Liver (tissue), 9 donors: Measurements from ENCODE around the gene NAP1L4. TPM values are rescaled to one million over a fixed set of nuclear protein-coding genes. Genes with fewer than 3 reads are reported as not detected.

Experiments used
- DNase-seq: peaks from one replicate; pipeline ENCODE4 v3.0.0-alpha.2; 2017; ENCODE audit warnings: low spot score
- H3K27ac ChIP-seq, 2 donors: one replicate each; pipeline ENCODE4 v1.7.0; 2013; ENCODE audit warnings: inconsistent platforms in 2 of 2, low read length in 2 of 2, control low read depth in 1 of 2, low read depth in 1 of 2, mild to moderate bottlenecking in 1 of 2
- H3K27me3 ChIP-seq, 4 donors: one replicate each; pipeline versions ENCODE4 v1.6.1 to v1.7.0; 2013; ENCODE audit warnings: low read length in 3 of 4, inconsistent platforms in 1 of 4, mild to moderate bottlenecking in 1 of 4, moderate library complexity in 1 of 4; ENCODE audit not compliant: control insufficient read depth in 4 of 4, insufficient read depth in 4 of 4
- H3K36me3 ChIP-seq, 4 donors: one replicate each; pipeline versions ENCODE4 v1.6.1 to v1.7.0; 2013; ENCODE audit warnings: low read length in 3 of 4, mild to moderate bottlenecking in 3 of 4, low read depth in 1 of 4, moderate library complexity in 1 of 4; ENCODE audit not compliant: control insufficient read depth in 4 of 4, insufficient read depth in 3 of 4
- H3K4me1 ChIP-seq, 4 donors: one replicate each; pipeline versions ENCODE4 v1.6.1 to v1.7.0; 2013; ENCODE audit warnings: low read length in 3 of 4, mild to moderate bottlenecking in 3 of 4, moderate library complexity in 1 of 4; ENCODE audit not compliant: control insufficient read depth in 4 of 4, insufficient read depth in 4 of 4
- H3K4me3 ChIP-seq, 3 donors: one replicate each; pipeline versions ENCODE4 v1.6.1 to v1.7.0; 2013; ENCODE audit warnings: low read length in 3 of 3, control low read depth in 1 of 3, low read depth in 1 of 3, mild to moderate bottlenecking in 1 of 3
- H3K9ac ChIP-seq, 2 donors: one replicate each; pipeline ENCODE4 v1.7.0; 2013; ENCODE audit warnings: low read length in 2 of 2, mild to moderate bottlenecking in 2 of 2, moderate library complexity in 2 of 2, control low read depth in 1 of 2, low read depth in 1 of 2
- H3K9me3 ChIP-seq, 4 donors: one replicate each; pipeline versions ENCODE4 v1.6.1 to v1.7.0; 2013; ENCODE audit warnings: low read length in 3 of 4; ENCODE audit not compliant: control insufficient read depth in 4 of 4
- FOXA1 ChIP-seq: IDR thresholded peaks from 2 replicates; pipeline ENCODE4 v1.6.1; 2016; ENCODE audit warnings: antibody characterized with exemption
- FOXA2 ChIP-seq: IDR thresholded peaks from 2 replicates; pipeline ENCODE4 v1.6.1; 2016; ENCODE audit warnings: antibody characterized with exemption
- GABPA ChIP-seq, 2 donors: IDR thresholded peaks in 1 of 2; conservative IDR thresholded peaks in 1 of 2; 2 replicates each; pipeline ENCODE4 v1.6.1; 2016; ENCODE audit warnings: antibody characterized with exemption in 2 of 2, mild to moderate bottlenecking in 1 of 2, moderate library complexity in 1 of 2
- HNF4A ChIP-seq, 2 donors: conservative IDR thresholded peaks; 2 replicates each; pipeline ENCODE4 v1.6.1; 2016; ENCODE audit warnings: antibody characterized with exemption in 2 of 2, mild to moderate bottlenecking in 2 of 2
- HNF4G ChIP-seq: IDR thresholded peaks from 2 replicates; pipeline ENCODE4 v1.6.1; 2016; ENCODE audit warnings: antibody characterized with exemption
- JUND ChIP-seq, 2 donors: IDR thresholded peaks; 2 replicates each; pipeline ENCODE4 v1.6.1; 2016; ENCODE audit warnings: antibody characterized with exemption in 2 of 2
- NR2F2 ChIP-seq: IDR thresholded peaks from 2 replicates; pipeline ENCODE4 v1.6.1; 2016; ENCODE audit warnings: antibody characterized with exemption
- RAD21 ChIP-seq, 2 donors: IDR thresholded peaks; 2 replicates each; pipeline ENCODE4 v1.6.1; 2016; ENCODE audit warnings: antibody characterized with exemption in 2 of 2, mild to moderate bottlenecking in 2 of 2
- SP1 ChIP-seq: IDR thresholded peaks from 2 replicates; pipeline ENCODE4 v1.6.1; 2018; ENCODE audit warnings: antibody characterized with exemption, mild to moderate bottlenecking
- TAF1 ChIP-seq: conservative IDR thresholded peaks from 2 replicates; pipeline ENCODE4 v1.6.1; 2016; ENCODE audit warnings: antibody characterized with exemption, mild to moderate bottlenecking
- YY1 ChIP-seq: IDR thresholded peaks from 2 replicates; pipeline ENCODE4 v1.6.1; 2016; ENCODE audit warnings: antibody characterized with exemption, mild to moderate bottlenecking
- WGBS: extraction: QIAGEN DNeasy Blood & Tissue Kit; methylation state at CpG from one replicate; pipeline ENCODE4 v1.1.7; 2013; 5-methylcytosine and 5-hydroxymethylcytosine counted together
- polyA plus RNA-seq, 2 donors: library from polyadenylated mRNA; stranded (reverse) in 1 of 2; unstranded in 1 of 2; fragments of 200-250 nt in 1 of 2; fragments of >200 nt in 1 of 2; fragmentation: Nextera tagmentation in 1 of 2; extraction: Ambion mirVana in 1 of 2; gene quantifications; one replicate each; pipeline versions ENCODE4 v1.2.1 to v1.2.3, GENCODE V29; 2013 to 2015
- total RNA-seq, 2 donors: library from RNA; depleted of rRNA; stranded (reverse); fragments of >200 nt; gene quantifications; one replicate each; pipeline ENCODE4 v1.2.3, GENCODE V29; 2014
- TF ChIP-seq, protein P1 (sequence below): fragments of 150-350 bp; IDR thresholded peaks from 2 replicates; pipeline ENCODE4 v1.5.1; 2017; ENCODE audit warnings: improper control_type of control experiment, low read depth, low read length; ENCODE audit not compliant: missing input control
- TF ChIP-seq, protein P2 (sequence below): IDR thresholded peaks from 2 replicates; pipeline ENCODE4 v1.6.1; 2016; ENCODE audit warnings: antibody characterized with exemption, mild to moderate bottlenecking
- TF ChIP-seq, protein P3 (sequence below): IDR thresholded peaks from 2 replicates; pipeline ENCODE4 v1.6.1; 2016; ENCODE audit warnings: antibody characterized with exemption
- donor health status: healthy.
- donor health status: healthy.
- donor health status: healthy.
- donor health status: healthy.
- donor health status: healthy.

NAP1L4 gene
- total and polyA plus RNA-seq, 4 donors = 33.2 to 110 (median 46.7) TPM

DNA sequence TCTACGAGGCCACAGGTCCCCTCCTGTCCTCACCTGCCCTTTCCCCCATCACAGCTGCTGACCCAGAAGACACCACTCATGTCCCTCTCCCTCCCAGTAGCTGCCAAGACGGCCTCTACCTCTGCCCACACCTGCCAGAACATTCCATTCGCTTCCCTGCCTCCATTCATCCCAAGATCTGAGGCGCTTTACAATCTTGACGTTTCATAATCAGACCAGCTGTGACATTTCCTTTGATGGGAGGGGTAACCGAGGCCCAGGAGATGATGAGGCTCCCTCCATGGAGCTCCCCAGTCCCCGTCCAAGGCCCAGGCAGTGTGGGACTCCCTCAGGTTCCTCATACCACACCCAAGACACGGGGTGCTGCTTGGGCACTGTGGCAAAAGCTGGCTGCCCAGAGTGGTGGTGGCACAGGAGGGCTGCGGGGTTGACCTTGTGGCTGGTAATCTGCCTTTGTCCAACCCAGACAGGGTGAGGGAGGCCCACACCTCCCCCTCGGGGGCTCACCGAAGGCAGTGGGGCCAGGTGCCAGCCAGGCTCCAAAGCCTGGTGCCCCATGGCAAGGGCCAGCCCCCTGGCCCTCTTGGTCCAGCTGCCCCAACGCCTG lies 80.2 kb downstream of the NAP1L4 start (continued):
- TF ChIP-seq, protein P1, sequence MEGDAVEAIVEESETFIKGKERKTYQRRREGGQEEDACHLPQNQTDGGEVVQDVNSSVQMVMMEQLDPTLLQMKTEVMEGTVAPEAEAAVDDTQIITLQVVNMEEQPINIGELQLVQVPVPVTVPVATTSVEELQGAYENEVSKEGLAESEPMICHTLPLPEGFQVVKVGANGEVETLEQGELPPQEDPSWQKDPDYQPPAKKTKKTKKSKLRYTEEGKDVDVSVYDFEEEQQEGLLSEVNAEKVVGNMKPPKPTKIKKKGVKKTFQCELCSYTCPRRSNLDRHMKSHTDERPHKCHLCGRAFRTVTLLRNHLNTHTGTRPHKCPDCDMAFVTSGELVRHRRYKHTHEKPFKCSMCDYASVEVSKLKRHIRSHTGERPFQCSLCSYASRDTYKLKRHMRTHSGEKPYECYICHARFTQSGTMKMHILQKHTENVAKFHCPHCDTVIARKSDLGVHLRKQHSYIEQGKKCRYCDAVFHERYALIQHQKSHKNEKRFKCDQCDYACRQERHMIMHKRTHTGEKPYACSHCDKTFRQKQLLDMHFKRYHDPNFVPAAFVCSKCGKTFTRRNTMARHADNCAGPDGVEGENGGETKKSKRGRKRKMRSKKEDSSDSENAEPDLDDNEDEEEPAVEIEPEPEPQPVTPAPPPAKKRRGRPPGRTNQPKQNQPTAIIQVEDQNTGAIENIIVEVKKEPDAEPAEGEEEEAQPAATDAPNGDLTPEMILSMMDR = no peak
- TF ChIP-seq RAD21 (IDR thresholded peaks at IDR 0.05) (no peak), HNF4G (no peak), FOXA1 (no peak)

DNA sequence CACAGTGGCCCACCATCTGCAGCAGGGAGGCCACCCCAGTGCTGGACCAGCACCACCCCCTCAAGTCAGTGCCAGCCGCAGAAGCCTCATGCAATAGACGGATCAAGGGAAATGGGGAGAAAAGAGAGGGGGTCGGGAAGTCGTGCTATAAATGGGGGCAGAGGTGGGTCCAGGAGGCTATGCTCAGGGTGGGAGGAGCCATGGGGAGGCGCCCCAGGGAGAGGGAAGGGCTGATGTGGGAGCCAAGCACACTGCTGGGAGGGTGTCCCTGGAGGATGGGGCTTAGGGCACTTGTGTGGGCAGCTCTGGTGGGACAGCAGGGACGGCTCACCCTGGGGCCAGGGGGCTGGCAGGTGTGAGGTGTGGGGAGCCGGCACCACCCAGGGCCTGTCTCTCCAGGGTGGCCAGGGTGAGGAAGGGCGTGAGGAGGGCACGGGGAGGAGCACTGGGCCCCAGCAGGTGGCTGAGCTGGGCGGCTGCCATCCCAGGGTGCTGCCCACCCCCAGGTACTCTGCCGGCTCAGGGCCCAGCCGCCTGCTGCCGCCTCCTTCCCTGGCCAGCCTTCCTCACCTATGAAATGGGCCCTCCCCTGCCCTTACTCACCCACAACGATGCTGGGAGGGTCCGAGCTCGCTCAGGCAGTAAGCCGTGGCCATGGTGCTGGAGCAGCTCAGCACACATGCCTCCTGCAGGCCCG lies 80.9 kb downstream of the NAP1L4 start:
- Histone ChIP-seq H3K27ac (no peak overlapping the region), H3K4me1 (no peaks in the 10 kb centered on the region), H3K36me3 (no peaks in the 10 kb centered on the region), H3K9me3 (no peaks in the 10 kb centered on the region), H3K4me3 (no peak overlapping the region), H3K9ac (no peak overlapping the region), H3K27me3 (no peaks in the 10 kb centered on the region)
- TF ChIP-seq NR2F2 = no peak
- no peak for TF ChIP-seq RAD21 (IDR thresholded peaks at IDR 0.05)
- TF ChIP-seq GABPA (IDR thresholded peaks at IDR 0.05 in 1 of 2, conservative IDR thresholded peaks at IDR 0.05 in 1 of 2) = no peak
- TF ChIP-seq, protein P2, sequence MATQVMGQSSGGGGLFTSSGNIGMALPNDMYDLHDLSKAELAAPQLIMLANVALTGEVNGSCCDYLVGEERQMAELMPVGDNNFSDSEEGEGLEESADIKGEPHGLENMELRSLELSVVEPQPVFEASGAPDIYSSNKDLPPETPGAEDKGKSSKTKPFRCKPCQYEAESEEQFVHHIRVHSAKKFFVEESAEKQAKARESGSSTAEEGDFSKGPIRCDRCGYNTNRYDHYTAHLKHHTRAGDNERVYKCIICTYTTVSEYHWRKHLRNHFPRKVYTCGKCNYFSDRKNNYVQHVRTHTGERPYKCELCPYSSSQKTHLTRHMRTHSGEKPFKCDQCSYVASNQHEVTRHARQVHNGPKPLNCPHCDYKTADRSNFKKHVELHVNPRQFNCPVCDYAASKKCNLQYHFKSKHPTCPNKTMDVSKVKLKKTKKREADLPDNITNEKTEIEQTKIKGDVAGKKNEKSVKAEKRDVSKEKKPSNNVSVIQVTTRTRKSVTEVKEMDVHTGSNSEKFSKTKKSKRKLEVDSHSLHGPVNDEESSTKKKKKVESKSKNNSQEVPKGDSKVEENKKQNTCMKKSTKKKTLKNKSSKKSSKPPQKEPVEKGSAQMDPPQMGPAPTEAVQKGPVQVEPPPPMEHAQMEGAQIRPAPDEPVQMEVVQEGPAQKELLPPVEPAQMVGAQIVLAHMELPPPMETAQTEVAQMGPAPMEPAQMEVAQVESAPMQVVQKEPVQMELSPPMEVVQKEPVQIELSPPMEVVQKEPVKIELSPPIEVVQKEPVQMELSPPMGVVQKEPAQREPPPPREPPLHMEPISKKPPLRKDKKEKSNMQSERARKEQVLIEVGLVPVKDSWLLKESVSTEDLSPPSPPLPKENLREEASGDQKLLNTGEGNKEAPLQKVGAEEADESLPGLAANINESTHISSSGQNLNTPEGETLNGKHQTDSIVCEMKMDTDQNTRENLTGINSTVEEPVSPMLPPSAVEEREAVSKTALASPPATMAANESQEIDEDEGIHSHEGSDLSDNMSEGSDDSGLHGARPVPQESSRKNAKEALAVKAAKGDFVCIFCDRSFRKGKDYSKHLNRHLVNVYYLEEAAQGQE = no peak
- no peak for DNase-seq
- WGBS = 90% methylated on average over 18 of the region's 18 CpGs

DNA sequence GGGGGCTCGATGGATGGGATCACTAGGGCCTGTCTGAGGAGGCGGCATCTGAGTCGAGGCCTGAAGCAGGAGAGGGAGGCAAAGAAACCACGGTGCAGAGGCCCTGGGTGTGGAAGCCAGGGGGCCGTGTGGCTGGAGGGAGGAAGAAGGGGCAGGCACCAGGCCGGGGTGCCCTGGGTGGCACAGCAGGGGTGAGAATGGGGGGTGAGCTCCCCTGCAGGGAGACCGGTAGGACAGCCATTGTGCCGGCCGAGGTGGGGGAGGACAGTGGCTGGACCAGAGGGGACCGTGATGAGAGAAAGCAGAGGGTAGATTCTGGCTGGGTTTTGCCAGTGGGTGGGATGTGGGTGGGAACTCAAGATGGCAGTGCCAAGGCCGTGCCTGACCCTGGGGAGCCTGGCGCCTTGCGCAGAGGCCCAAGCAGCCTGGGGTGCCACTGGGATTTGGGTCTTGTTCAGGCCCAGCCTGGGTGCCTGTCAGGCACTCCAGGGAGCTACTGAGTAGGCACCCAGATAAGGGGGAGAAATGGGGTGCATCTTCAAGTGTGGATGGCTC lies 81.7 kb downstream of the NAP1L4 start:
- Histone ChIP-seq H3K27ac (no peak overlapping the region), H3K4me1 (no peaks in the 10 kb centered on the region), H3K9me3 (no peaks in the 10 kb centered on the region), H3K4me3 (no peak overlapping the region), H3K36me3 (no peaks in the 10 kb centered on the region), H3K27me3 (no peaks in the 10 kb centered on the region), H3K9ac (no peak overlapping the region)
- 94% methylated on average over 13 of the region's 13 CpGs for WGBS
- DNase-seq = no peak
- TF ChIP-seq NR2F2 (no peak), YY1 (no peak), HNF4G (no peak), GABPA (IDR thresholded peaks at IDR 0.05 in 1 of 2, conservative IDR thresholded peaks at IDR 0.05 in 1 of 2) (no peak), TAF1 (no peak), RAD21 (IDR thresholded peaks at IDR 0.05) (no peak), FOXA2 (no peak), FOXA1 (no peak), SP1 (no peak), HNF4A (conservative IDR thresholded peaks at IDR 0.05) (no peak), JUND (IDR thresholded peaks at IDR 0.05) (no peak)
- TF ChIP-seq, protein P2 = no peak
- TF ChIP-seq, protein P1 = no peak
- TF ChIP-seq, protein P3, sequence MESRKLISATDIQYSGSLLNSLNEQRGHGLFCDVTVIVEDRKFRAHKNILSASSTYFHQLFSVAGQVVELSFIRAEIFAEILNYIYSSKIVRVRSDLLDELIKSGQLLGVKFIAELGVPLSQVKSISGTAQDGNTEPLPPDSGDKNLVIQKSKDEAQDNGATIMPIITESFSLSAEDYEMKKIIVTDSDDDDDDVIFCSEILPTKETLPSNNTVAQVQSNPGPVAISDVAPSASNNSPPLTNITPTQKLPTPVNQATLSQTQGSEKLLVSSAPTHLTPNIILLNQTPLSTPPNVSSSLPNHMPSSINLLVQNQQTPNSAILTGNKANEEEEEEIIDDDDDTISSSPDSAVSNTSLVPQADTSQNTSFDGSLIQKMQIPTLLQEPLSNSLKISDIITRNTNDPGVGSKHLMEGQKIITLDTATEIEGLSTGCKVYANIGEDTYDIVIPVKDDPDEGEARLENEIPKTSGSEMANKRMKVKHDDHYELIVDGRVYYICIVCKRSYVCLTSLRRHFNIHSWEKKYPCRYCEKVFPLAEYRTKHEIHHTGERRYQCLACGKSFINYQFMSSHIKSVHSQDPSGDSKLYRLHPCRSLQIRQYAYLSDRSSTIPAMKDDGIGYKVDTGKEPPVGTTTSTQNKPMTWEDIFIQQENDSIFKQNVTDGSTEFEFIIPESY = no peak
